GM12864 (cell line): Measurements from ENCODE around the gene CDON.

ENCODE experiments used
- DNase-seq: peaks from one replicate; pipeline ENCODE4 v3.0.0-alpha.2; 2011; ENCODE audit warnings: low read depth
- H3K4me3 ChIP-seq: 2 replicates; pipeline ENCODE4 v1.5.1; 2011; ENCODE audit warnings: mild to moderate bottlenecking, low read depth, low read length, control low read depth
- TF ChIP-seq, protein P1 (sequence below): IDR thresholded peaks from 2 replicates; pipeline ENCODE4 v1.5.1; 2011; ENCODE audit warnings: low read depth, mild to moderate bottlenecking, moderate library complexity, low read length, control low read depth, inconsistent platforms; ENCODE audit errors: missing control alignments

CDON gene

DNA sequence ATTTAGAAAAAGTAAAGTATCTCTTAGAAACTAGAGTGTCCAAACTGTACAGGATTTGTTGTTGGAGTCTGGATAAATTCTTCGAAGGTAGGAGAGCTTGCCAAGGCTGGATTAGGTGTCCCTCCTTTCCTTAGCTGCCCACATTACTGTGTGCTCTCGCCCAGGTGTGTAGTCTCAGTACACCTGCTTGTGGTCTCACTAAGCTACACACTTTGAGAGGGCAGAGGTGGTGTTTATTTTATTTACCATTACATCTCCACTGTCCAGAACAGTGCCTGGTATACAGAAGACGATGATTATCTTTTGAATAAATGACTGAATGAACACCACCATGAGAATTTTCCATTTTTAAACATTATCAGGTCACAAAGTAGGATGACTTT, 80.3 kb downstream of the CDON start:
- TF ChIP-seq, protein P1, sequence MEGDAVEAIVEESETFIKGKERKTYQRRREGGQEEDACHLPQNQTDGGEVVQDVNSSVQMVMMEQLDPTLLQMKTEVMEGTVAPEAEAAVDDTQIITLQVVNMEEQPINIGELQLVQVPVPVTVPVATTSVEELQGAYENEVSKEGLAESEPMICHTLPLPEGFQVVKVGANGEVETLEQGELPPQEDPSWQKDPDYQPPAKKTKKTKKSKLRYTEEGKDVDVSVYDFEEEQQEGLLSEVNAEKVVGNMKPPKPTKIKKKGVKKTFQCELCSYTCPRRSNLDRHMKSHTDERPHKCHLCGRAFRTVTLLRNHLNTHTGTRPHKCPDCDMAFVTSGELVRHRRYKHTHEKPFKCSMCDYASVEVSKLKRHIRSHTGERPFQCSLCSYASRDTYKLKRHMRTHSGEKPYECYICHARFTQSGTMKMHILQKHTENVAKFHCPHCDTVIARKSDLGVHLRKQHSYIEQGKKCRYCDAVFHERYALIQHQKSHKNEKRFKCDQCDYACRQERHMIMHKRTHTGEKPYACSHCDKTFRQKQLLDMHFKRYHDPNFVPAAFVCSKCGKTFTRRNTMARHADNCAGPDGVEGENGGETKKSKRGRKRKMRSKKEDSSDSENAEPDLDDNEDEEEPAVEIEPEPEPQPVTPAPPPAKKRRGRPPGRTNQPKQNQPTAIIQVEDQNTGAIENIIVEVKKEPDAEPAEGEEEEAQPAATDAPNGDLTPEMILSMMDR, result no peak
- no peak for DNase-seq
- no peak overlapping the region for H3K4me3 ChIP-seq

DNA sequence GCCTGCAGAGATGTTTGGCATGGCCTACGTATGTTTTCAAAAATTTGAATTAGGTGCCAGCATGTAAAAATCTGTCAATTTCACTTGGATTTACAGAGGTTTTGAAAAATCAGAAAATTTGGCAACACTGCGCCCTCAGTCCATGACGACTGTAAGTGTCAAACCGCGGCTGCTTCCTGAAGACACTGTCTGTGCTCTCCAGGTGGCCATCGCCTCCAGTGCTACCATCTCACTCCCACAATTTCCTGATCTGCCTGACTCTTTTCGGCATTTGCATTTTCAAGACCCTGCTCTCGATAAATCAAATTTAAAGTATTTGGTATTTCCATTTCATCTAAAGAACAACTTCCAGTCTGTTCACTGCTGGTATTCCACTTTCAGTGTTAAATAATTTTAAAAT, 82.2 kb downstream of the CDON start:
- H3K4me3 ChIP-seq, result no peak overlapping the region
- TF ChIP-seq, protein P1, result no peak
- no peak for DNase-seq

DNA sequence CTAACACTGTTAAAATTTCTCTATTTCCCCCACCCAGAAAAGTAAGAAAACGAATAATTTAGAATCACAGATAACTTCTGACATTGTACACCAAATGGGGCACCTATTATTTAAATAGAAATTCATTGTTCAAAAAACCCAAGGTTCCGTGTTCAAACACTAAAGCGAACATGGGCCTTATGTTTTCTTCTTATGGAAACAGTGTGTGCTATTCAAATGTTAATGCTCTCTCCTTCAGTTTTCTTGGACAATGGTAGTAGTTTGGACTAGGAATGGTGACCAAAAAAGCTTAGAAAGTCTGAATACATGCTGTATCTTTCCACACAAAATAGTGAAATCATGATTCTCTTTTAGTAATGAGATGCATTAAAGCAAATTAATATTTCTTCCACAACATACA, 83.2 kb downstream of the CDON start:
- no peak for DNase-seq
- TF ChIP-seq, protein P1, result no peak
- no peak overlapping the region for H3K4me3 ChIP-seq

DNA sequence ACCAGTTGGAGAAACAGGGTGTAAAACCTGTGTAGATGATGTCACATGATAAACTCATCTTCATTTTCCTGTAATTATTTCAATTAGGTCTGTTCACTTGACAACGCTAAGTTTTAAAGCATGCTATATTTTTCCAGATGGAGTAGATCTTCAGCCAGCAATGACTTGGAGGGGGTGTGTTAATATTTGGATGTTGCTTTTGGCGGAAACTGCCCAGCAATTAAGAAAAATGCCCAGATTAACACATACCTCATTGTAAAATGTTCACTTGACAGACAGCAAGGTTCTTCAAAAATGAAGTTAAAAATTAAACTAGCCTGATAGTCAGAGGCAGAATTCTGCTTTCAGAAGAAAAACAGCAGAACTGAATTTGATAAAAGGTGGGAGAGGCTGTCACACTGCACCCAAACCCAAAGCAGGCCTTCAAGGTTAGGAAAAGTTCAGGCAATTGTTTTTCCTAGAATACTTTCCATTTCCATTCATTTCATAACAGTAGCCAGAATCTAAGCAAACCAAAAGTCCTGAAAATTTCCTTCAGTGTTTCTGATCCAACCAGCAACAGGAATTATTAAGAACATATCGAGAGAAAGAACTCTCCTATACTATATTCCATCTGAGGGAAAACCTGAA, 83.8 kb downstream of the CDON start:
- TF ChIP-seq, protein P1, result no peak
- no peak overlapping the region for H3K4me3 ChIP-seq
- no peak for DNase-seq

DNA sequence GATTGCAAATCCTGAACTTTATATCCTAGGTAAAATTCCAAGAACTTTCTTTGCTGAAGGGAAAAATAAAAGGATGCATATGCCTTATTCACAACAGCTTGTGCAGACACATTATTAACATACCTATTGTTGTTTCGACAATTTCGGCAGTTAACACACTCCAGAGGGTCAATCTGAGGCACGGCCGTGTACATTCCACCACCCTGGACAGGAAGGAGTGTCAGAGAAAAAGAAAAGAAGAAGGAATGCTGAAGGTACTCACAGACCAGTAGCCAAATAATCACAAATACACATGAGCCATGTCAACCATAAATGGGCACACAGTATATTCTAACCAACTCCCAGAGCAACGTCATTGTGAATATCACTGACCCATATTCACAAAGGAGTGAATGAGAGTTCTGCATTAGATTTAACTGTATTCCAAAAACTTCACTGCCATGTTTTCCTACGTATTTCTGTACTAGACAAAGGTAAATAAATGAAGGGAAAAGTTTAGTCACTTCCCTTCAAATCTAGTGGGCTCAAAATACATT, 84.4 kb downstream of the CDON start:
- DNase-seq, result no peak
- TF ChIP-seq, protein P1, result no peak
- H3K4me3 ChIP-seq, result no peak overlapping the region

DNA sequence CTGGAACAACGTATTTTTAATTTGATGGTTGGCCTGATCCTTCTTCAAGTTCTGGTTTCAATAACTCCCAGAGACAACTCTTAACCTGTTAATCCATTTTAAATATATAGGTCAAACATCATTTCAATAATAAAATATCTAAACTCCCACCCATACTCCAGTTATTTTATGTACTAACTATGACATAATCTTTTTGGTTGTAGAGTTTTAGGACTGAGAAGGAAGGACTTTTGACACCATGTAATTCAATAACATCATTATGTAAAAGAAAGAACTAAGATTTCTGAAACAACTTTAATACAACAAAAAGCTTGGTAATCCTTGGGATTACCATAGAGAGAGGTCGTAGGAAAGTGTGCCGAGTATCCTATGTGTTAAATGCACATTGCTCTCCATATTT, 85.3 kb downstream of the CDON start:
- no peak for DNase-seq
- TF ChIP-seq, protein P1, result no peak
- no peak overlapping the region for H3K4me3 ChIP-seq

DNA sequence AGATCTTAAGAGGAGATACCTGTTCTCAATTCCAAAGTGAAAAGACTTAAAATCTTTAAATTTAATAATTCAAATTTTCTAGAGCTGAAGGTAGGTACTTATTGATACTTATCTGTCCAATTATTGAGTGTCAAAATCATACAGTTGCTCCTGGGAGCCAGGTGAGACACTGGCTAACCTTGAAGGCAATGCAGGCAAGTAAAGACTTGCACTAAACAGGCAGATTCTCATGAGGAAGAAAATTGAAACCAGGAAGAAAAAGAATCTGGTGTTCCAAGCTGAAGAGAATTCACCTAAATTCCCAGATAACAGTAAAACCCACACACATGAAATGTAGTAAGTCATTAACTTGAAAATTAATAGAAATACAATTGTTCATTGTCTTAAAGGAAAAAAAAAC, 86.5 kb downstream of the CDON start:
- TF ChIP-seq, protein P1, result no peak
- no peak for DNase-seq
- no peak overlapping the region for H3K4me3 ChIP-seq
